ENCODE data around the gene TBX10. TPM values are rescaled to one million over a fixed set of nuclear protein-coding genes. Genes with fewer than 3 reads are reported as not detected.
"Not testable (repeated sequence)": the region's sequence is repeated elsewhere in the genome, so short reads cannot be mapped to it uniquely, and the experiment has no call there.

Gene TBX10
- total RNA-seq, 2 experiments from 2014 or later: not detected

GRCh38 chr11:67611165-67611564 is 28.4 kb downstream of the TBX10 start:
- H3K9me3 Mint-ChIP-seq: no peaks in the 10 kb centered on the region
- no peak overlapping the region for H3K27ac Mint-ChIP-seq
- ChIA-PET CTCF (no interaction called here), POLR2A (no interaction called here)
- no peak for DNase-seq
- H3K4me1 Mint-ChIP-seq: peaks cover 48% of the 10 kb centered on the region
- no peak overlapping the region for H3K4me3 Mint-ChIP-seq
- peaks cover 43% of the 10 kb centered on the region for H3K36me3 Mint-ChIP-seq (ENCODE audit: low read depth)
- no peaks in the 10 kb centered on the region for H3K27me3 Mint-ChIP-seq

- no peaks in the 10 kb centered on the region for H3K9me3 Mint-ChIP-seq
- CTCF ChIA-PET: no interaction called here
Observed at GRCh38 chr11:67610302-67610868, 29.2 kb downstream of the TBX10 start.

DNA sequence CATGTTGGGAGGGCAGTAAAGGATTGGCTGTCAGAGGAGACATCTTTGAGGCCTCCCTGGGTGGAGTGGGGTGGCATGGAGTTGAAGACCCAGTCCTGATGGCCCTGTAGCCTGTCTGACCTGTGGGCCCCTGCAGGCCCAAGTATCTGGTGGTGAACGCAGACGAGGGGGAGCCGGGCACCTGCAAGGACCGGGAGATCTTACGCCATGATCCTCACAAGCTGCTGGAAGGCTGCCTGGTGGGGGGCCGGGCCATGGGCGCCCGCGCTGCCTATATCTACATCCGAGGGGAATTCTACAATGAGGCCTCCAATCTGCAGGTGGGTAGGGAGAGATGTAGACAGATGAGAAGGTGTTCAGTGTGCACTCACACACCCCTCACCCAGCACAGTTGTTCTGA is 30.2 kb downstream of the TBX10 start:
- CTCF ChIA-PET: interaction anchor here (1.4 kb wide), 1 partner anchor 25 kb away, joined by 3 read pairs; the partner anchor contains the start of gene GSTP1
- no peak for DNase-seq
- Mint-ChIP-seq H3K4me3 (peak overlapping the region; percentile 17), H3K27me3 (no peaks in the 10 kb centered on the region), H3K27ac (no peak overlapping the region), H3K36me3 (ENCODE audit: low read depth) (peaks cover 43% of the 10 kb centered on the region), H3K9me3 (no peaks in the 10 kb centered on the region), H3K4me1 (peaks cover 40% of the 10 kb centered on the region)
- POLR2A ChIA-PET: no interaction called here

More at GRCh38 chr11:67610302-67610868, 29.2 kb downstream of the TBX10 start:
- POLR2A ChIA-PET: no interaction called here
- H3K36me3 Mint-ChIP-seq (ENCODE audit: low read depth): peaks cover 43% of the 10 kb centered on the region
- H3K4me1 Mint-ChIP-seq: peaks cover 51% of the 10 kb centered on the region
- H3K4me3 Mint-ChIP-seq: no peak overlapping the region
- no peaks in the 10 kb centered on the region for H3K27me3 Mint-ChIP-seq
- H3K27ac Mint-ChIP-seq: peak overlapping the region; percentile 34
- no peak for DNase-seq

GRCh38 chr11:67608486-67608885 is 31.1 kb downstream of the TBX10 start:
- peaks cover 39% of the 10 kb centered on the region for H3K36me3 Mint-ChIP-seq (ENCODE audit: low read depth)
- no peak for DNase-seq
- ChIA-PET CTCF (interaction anchor here (1.4 to 1.6 kb wide), 2 partner anchors 21 to 24 kb away, joined by 3 to 6 read pairs; partner anchors contain the start of genes GSTP1 and NUDT8), POLR2A (interaction anchor here (0.9 to 2.1 kb wide), 2 partner anchors 20 to 26 kb away, joined by 3 to 11 read pairs; partner anchors contain the start of gene NUDT8)
- H3K9me3 Mint-ChIP-seq: no peaks in the 10 kb centered on the region
- H3K4me1 Mint-ChIP-seq: peaks cover 32% of the 10 kb centered on the region
- no peak overlapping the region for H3K27ac Mint-ChIP-seq
- H3K4me3 Mint-ChIP-seq: peak overlapping the region; percentile 81
- H3K27me3 Mint-ChIP-seq: no peaks in the 10 kb centered on the region

GRCh38 chr11:67607507-67607906 is 32.1 kb downstream of the TBX10 start:
- ChIA-PET POLR2A (interaction anchor here (2.1 kb wide), 1 partner anchor 21 kb away, joined by 11 read pairs; the partner anchor contains the start of gene NUDT8), CTCF (interaction anchor here (1.6 kb wide), 1 partner anchor 22 kb away, joined by 6 read pairs; the partner anchor contains the start of gene NUDT8)
- Mint-ChIP-seq H3K9me3 (no peaks in the 10 kb centered on the region), H3K27ac (peak overlapping the region; percentile 79), H3K27me3 (peaks cover 6% of the 10 kb centered on the region), H3K36me3 (ENCODE audit: low read depth) (peaks cover 34% of the 10 kb centered on the region), H3K4me1 (peaks cover 24% of the 10 kb centered on the region), H3K4me3 (peak overlapping the region; percentile 81)
- no peak for DNase-seq

DNA sequence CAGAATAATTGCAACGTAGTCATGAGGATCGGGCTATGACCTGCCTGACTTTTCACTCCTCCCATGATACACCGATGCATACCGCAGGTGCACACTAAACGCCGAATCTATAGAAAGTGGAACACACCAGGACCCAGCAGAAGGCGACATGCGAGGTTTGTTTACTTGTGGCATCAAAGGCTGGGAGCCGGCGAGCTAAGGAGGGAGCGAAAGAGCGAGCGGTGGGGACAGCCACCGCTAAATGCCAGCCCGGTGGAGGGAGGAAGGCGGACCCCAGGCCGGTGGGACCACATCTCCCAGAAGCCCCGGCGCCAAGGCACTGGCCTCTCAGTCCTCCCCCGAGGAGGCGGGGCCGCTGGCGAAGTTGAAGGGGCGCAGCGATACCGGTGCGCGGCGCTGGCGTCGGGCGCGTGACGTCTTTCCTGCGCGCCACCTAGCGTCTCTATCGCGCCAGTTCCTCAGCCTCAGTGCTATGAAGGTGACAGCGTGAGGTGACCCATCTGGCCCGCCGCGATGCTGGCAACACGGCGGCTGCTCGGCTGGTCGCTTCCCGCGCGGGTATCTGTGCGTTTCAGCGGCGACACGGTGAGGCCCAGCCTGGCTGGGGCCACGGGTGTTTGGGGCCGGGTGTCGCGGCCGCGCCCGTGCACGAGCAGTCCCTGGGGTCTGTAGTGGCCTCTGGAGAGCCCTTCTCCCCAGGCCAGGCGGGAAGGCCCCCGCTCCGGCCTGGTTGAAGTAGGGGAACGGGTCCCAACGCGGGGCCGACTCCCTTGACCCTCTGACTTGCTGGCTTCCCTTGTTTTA is 32.9 kb downstream of the TBX10 start, which contains the start of gene NDUFV1:
Gene NDUFV1 (plus strand): TSS at position 445 of the 804 bp plus-strand sequence. CDS start 69 bp downstream, at position 514.
- Mint-ChIP-seq H3K27ac (peak within 1 kb of the TSS; percentile 79), H3K9me3 (no peaks in the 10 kb centered on the region), H3K4me3 (peak within 1 kb of the TSS; percentile 81), H3K4me1 (peaks cover 23% of the 10 kb centered on the region), H3K27me3 (peaks cover 6% of the 10 kb centered on the region), H3K36me3 (ENCODE audit: low read depth) (peaks cover 28% of the 10 kb centered on the region)
- POLR2A ChIA-PET: interaction anchor here (1.6 to 2.1 kb wide), 2 partner anchors 8 to 22 kb away, joined by 9 to 11 read pairs; partner anchors contain the start of gene NUDT8
- CTCF ChIA-PET: no interaction called here
- DNase-seq: peak; percentile 97

DNA sequence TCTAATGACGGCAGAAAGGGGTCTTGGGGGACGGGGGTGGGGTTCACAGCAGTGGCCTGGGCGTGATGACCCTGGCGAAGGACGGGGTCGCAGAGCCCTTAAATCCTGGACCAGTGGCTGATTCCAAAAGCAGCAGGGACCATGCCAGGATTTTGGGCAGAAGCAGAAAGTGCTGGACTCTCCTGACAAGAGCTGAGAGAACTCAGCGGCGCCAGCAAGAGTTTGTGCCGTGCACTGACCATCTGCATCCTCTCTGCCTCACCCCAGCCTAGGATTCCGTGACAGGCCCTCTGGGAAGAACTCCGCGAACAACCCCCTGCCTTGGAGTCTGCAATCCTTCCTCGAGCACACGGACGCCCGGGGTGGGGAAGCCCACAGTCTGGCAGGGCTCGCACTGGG is 33.5 kb downstream of the TBX10 start:
- CTCF ChIA-PET: interaction anchor here (0.9 to 1.2 kb wide), 2 partner anchors 8 to 20 kb away, joined by 3 read pairs; no protein-coding TSS in a partner anchor
- DNase-seq: no peak
- H3K36me3 Mint-ChIP-seq (ENCODE audit: low read depth): peaks cover 23% of the 10 kb centered on the region
- peaks cover 23% of the 10 kb centered on the region for H3K4me1 Mint-ChIP-seq
- POLR2A ChIA-PET: interaction anchor here (1.6 kb wide), 1 partner anchor 8 kb away, joined by 9 read pairs; no protein-coding TSS in a partner anchor
- H3K27me3 Mint-ChIP-seq: peaks cover 6% of the 10 kb centered on the region
- H3K9me3 Mint-ChIP-seq: no peaks in the 10 kb centered on the region
- H3K4me3 Mint-ChIP-seq: peak overlapping the region; percentile 81
- H3K27ac Mint-ChIP-seq: peak overlapping the region; percentile 58

GRCh38 chr11:67605231-67606011 is 34.1 kb downstream of the TBX10 start:
- POLR2A ChIA-PET: interaction anchor here (1.6 kb wide), 1 partner anchor 9 kb away, joined by 9 read pairs; no protein-coding TSS in a partner anchor
- peaks cover 19% of the 10 kb centered on the region for H3K36me3 Mint-ChIP-seq (ENCODE audit: low read depth)
- peak overlapping the region; percentile 65 for H3K4me3 Mint-ChIP-seq
- no peak for DNase-seq
- no peak overlapping the region for H3K27ac Mint-ChIP-seq
- H3K9me3 Mint-ChIP-seq: no peaks in the 10 kb centered on the region
- peaks cover 12% of the 10 kb centered on the region for H3K27me3 Mint-ChIP-seq
- CTCF ChIA-PET: interaction anchor here (0.9 to 1.2 kb wide), 3 partner anchors 9 to 33 kb away, joined by 3 read pairs; no protein-coding TSS in a partner anchor
- H3K4me1 Mint-ChIP-seq: peaks cover 27% of the 10 kb centered on the region

DNA sequence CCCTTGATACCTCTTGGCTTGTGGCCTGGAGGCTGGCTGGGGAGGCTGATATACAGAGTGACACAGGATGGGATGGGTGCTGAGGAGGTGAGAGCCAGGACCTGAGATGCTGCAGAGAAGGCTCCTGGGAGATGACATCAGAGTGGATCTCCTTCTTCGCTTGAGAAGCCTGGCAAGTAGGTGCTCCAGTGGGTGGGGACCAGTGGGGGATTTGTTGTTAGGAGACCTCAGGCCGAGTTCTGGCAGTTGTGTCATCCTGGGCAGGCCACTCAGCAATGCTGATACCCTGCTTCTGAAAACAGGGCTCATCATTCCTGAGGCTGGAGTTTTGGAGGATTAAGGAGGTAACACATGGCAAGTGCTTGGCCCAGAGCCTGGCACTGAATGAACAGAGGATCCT is 34.7 kb downstream of the TBX10 start:
- Mint-ChIP-seq H3K4me3 (no peak overlapping the region), H3K9me3 (no peaks in the 10 kb centered on the region), H3K36me3 (ENCODE audit: low read depth) (peaks cover 14% of the 10 kb centered on the region), H3K27ac (no peak overlapping the region), H3K4me1 (peaks cover 33% of the 10 kb centered on the region), H3K27me3 (peaks cover 16% of the 10 kb centered on the region)
- ChIA-PET CTCF (interaction anchor here (0.9 to 1.2 kb wide), 2 partner anchors 22 to 33 kb away, joined by 3 read pairs; no protein-coding TSS in a partner anchor), POLR2A (interaction anchor here (1.6 kb wide), 1 partner anchor 10 kb away, joined by 9 read pairs; no protein-coding TSS in a partner anchor)
- DNase-seq: no peak

DNA sequence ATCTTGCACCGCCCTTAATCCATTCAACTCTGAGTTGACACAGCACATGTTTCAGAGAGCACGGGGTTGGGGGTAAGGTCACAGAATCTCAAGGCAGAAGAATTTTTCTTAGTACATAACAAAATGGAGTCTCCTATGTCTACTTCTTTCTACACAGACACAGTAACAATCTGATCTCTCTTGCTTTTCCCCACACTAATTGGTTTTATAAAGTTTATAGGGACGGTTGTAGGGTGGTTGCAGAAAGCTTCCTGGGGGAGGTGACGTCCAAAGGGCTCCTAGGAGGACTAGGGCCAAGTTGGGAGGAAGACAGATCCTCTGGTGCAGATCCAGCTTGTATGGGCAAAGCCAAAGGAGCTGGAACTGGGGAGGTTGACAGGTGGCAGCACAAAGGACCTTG is 35.4 kb downstream of the TBX10 start:
- not testable (repeated sequence) for H3K27ac Mint-ChIP-seq

GRCh38 chr11:67601098-67601497 is 38.5 kb downstream of the TBX10 start:
- no peak for DNase-seq
- H3K4me1 Mint-ChIP-seq: peaks cover 20% of the 10 kb centered on the region
- peaks cover 21% of the 10 kb centered on the region for H3K27me3 Mint-ChIP-seq
- no peaks in the 10 kb centered on the region for H3K36me3 Mint-ChIP-seq (ENCODE audit: low read depth)
- ChIA-PET CTCF (no interaction called here), POLR2A (no interaction called here)
- no peak overlapping the region for H3K27ac Mint-ChIP-seq
- no peaks in the 10 kb centered on the region for H3K9me3 Mint-ChIP-seq
- H3K4me3 Mint-ChIP-seq: no peak overlapping the region

More for the DNA sequence above, 35.4 kb downstream of the TBX10 start:
- H3K9me3 Mint-ChIP-seq; DNase-seq; H3K36me3 Mint-ChIP-seq (ENCODE audit: low read depth); POLR2A ChIA-PET; CTCF ChIA-PET; H3K4me3 Mint-ChIP-seq: not testable (repeated sequence)
- Mint-ChIP-seq H3K4me1 (peaks cover 35% of the 10 kb centered on the region), H3K27me3 (peaks cover 18% of the 10 kb centered on the region)

GRCh38 chr11:67600324-67601029 is 39.1 kb downstream of the TBX10 start:
- POLR2A ChIA-PET: no interaction called here
- no peaks in the 10 kb centered on the region for H3K36me3 Mint-ChIP-seq (ENCODE audit: low read depth)
- H3K9me3 Mint-ChIP-seq: no peaks in the 10 kb centered on the region
- no peak for DNase-seq
- H3K4me1 Mint-ChIP-seq: peaks cover 15% of the 10 kb centered on the region
- peaks cover 21% of the 10 kb centered on the region for H3K27me3 Mint-ChIP-seq
- CTCF ChIA-PET: no interaction called here
- H3K27ac Mint-ChIP-seq: no peak overlapping the region
- no peak overlapping the region for H3K4me3 Mint-ChIP-seq
